Posterior cingulate gyrus (tissue), 11 donors: Measurements from ENCODE around the gene LYRM7.
"Not testable (repeated sequence)": the region's sequence is repeated elsewhere in the genome, so short reads cannot be mapped to it uniquely, and the experiment has no call there.

Source experiments
- DNase-seq, 10 donors: peaks; one replicate each; pipeline versions ENCODE4 v3.0.0 to v3.0.0-alpha.2; 2020 to 2021; ENCODE audit warnings: mixed read lengths in 3 of 10
- intact Hi-C: fragments of 100-400 bp; cut with DNase I; formaldehyde crosslinking; loops from one replicate; pipeline ENCODE4 v1.15.1; 2023

The LYRM7 gene

DNA sequence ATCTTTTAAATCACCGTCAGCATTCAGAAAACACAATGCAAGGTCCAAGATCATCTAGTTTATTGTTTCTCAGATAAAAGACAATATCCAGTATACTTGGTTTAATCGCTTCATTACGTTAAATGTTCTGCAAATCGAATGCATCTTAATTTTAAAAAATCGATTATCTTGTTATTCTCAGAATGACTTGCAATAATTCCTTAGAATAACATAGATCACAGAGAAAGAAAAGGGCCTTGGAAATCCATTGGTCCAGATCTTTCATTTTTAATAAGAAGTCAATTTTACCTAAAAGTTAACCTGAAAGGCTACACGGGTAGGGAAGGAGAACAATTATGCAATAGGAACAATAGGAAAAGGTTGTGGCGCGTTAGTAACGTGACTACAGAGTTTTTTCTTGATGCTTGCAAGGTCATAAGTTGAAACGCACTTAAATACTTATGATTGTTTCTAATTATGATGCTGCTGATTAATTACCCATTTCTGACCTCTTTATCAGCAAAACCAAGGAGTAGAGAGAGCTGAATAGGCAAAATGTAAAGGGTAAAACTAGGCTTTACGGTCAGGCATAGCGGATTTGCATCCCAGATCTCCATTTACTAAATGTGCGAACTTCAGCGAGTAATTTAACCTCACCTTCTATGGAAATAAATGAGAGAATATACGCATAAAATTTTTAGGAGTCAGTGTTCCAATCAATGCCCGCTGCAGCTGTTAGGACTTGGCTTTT, 769 bp upstream of the LYRM7 start:
- intact Hi-C loops = no loop called here
- no peak for DNase-seq

DNA sequence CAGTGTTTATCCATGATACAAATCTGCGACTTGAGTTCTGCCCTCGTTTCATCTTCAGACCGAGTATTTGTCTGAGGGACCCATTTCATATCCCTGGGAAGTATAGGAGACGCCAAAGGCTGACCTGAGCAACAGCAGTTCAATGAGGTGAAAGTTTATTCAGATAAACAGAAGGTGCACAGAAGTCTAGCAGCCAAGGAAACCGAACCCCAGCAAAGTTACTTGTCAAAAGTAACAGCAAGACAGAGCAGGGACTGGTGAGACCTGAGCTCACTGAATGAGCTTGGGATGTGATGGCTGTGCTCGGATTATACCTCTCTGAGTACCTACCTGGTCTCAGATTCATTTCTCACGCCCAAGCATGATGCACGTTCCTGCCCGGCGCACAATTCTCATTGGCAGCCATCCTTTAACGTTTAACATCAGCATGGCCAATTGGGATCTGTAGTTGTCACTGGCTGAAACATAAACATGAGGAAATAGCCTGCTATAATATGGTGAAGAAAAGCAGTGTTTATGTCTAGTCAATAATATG, 599 bp downstream of the LYRM7 start:
- no peak for DNase-seq
- intact Hi-C loops = loop anchor here (1.0 kb wide), 1 partner anchor 246 kb away; no protein-coding TSS in a partner anchor

DNA sequence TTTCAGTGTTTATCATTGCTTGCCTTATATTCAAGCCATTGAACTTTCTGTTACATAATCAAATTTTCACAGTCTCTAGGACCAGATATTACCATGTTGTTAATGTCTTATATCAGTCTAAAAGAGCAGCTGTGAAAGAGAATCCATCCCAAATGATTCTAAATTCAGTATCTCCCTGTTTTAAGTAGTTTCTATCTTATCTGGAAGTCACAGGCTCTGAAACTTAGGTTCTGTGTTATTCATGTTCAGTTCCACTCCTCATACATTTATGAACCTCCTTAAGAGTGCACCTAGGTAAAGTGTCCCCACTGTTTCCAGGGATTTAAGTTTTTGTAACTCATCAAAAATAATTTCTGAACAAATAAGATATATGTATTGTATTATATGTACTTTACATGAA, 9.7 kb downstream of the LYRM7 start:
- no peak for DNase-seq
- intact Hi-C loops = no loop called here

DNA sequence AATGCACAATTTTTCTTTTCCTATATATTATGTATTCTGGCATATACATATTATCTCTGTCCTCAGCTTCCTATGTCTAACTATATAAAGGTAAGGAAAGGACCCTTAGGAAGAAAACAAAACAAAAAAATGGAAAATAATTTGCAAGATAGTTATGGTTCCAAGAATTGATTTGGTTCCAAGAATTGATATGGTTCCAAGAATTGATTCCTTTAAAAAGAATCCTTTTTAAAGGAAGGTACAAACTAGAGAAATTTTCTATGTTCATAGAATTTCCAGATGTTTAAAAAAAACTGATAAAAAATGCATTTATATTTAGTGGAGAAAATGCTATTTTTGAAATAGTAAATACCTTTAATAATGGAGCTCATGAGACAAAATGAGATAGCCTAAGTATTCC, 12.1 kb downstream of the LYRM7 start:
- intact Hi-C loops = no loop called here
- DNase-seq = no peak

DNA sequence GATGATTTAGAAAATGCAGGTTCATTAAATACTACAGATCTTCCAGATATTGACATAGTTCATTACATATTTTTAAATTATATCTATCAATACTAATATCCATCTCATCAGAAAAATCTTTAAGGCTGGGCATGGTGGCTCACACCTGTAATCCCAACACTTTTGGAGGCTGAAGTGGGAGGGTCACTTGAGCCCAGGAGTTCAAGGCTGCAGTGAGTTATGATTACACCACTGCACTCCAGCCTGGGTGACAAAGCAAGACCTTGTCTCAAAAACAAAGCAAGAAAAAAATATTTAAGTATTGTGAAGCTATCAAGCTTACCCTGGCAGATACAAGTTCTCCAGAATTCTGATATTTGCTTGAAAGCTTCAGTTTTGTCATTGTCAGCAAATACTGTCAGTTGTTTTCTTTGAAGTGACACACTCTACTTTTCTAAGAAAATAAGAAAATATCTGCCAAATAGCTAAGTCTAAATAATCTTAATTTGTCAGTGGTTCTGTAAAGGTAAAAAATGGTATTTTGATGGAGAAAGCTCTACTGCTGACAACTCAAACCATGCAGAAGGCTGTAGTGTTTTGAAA, 14.9 kb downstream of the LYRM7 start:
- no peak for DNase-seq
- intact Hi-C loops = no loop called here

DNA sequence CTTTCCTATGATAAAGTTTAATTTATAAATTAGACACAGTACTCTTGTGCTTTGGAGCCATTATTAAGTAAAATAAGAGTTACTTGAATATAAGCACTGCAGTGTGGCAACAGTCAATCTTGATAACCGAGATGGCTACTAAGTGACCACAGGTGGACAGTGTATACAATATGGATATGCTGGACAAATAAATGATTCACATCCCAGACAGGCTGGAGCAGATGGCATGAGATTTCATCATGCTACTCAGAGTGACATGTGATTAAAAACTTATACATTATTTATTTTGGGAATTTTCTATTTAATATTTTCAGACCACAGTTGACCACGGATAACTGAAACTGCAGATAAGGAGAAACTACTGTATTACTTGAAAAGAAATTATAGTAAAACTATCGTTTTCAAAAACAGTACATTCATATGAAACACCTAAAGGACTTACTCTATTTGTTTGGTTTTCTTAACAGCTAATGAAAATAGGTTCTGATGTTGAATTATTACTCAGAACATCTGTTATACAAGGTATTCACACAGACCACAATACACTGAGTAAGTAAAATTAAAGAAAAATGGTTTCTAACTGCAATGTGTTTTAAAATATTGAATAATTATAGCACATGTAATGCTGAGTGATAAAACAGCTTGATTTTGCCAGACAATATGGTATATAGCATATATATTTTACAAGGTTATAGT, 16.0 kb downstream of the LYRM7 start:
- DNase-seq = no peak
- intact Hi-C loops = no loop called here

DNA sequence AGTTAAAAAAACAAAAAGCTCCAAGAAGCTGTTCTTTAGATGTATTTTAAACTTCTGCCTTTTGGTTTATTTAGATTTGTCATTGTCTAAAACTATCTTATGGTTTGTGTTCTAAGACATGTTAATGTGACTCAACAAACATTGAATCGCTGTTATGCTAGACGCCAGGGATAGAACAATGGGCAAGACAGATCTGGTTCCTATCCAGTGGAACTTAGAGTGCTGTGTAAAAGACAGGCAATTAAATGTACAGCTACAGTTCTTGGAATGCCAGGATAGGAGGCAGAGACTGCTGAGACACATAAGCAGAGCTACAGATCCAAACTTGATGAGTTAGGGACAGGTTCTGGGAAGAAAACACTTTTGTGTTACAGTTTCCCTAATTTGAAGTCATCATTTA, 22.4 kb downstream of the LYRM7 start:
- intact Hi-C loops = no loop called here
- DNase-seq = no peak

DNA sequence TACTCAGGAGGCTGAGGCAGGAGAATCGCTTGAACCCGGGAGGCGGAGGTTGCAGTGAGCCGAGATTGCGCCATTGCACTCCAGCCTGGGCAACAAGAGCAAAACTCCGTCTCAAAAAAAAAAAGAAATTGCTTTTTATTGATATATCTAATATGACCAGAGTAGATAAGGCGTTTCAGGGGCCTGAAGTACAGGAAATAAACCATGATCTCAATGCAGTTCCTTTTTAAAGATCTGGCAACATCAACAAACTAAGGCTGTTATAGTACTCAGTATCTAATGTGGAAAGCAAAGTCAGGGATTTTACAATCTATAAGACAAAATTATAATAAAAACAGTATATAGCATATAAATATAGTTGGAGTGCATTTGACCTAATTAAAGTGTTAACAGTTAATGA, 23.2 kb downstream of the LYRM7 start:
- intact Hi-C loops = not testable (repeated sequence)

GRCh38 chr5:131194725-131195124, 24.0 kb downstream of the LYRM7 start:
- no peak for DNase-seq
- intact Hi-C loops = no loop called here

More for the DNA sequence above, 23.2 kb downstream of the LYRM7 start:
- DNase-seq = not testable (repeated sequence)

- intact Hi-C loops = no loop called here
- DNase-seq = no peak
Observed at GRCh38 chr5:131195696-131196095, 25.0 kb downstream of the LYRM7 start.

DNA sequence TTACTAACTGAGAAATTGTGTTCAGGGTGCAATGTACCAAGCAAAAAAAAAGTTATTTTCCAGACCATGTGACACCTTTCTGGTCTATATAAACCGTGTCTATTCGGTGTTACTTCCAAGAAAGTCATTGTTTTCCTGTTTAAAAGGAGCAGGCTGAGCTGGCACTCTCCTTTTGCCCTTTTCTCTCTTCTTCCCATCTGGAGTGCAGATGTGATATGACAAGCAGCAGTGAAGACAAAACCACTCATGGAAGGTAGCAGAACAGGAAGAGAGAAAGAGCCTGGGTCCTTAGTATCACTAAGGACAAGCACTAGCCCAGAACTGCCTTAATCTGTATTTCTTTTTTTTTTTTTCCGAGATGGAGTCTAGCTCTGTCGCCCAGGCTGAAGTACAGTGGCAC, 25.6 kb downstream of the LYRM7 start:
- intact Hi-C loops = no loop called here

DNA sequence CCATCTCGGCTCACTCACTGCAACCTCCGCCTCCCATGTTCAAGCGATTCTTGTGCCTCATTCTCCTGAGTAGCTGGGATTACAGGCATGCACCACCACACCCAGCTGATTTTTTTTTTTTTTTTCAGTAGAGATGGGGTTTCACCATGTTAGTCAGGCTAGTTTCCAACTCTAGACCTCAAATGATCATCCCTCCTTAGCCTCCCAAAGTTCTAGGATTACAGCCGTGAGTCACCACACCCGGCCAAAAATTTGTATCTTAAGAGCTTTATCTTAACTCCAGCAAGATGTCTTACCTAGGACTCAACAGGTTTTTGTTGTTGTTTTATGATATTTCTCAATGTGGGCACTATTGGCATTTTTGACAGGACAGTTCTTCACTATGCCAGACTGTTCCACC, 27.9 kb downstream of the LYRM7 start:
- intact Hi-C loops = no loop called here
- no peak for DNase-seq

More for the DNA sequence above, 25.6 kb downstream of the LYRM7 start:
- DNase-seq = no peak

DNA sequence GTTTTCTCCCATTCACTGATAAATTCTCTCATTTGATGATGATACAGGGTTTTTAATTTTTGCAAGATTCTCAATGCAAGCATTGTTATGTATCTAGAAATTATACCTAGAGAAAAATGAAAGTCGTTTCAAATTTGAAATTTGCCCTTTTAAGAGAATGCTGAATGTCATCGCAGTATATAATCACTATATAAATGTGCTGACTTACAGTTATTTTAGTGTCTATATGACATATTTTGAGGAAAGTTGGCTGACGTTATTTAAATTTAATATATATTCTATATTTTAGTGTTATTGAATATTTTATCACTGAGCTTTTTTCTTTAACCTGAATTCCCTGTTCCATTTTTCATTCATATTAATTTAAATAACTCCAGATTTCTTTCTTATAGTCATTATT, 29.8 kb downstream of the LYRM7 start:
- DNase-seq = no peak
- intact Hi-C loops = no loop called here

- no peak for DNase-seq
- intact Hi-C loops = no loop called here
Observed at GRCh38 chr5:131204964-131205363, 34.2 kb downstream of the LYRM7 start.

GRCh38 chr5:131206061-131206460, 35.3 kb downstream of the LYRM7 start:
- no peak for DNase-seq
- intact Hi-C loops = no loop called here

- no peak for DNase-seq
- intact Hi-C loops = no loop called here
Observed at GRCh38 chr5:131206772-131207171, 36.0 kb downstream of the LYRM7 start.

- no peak for DNase-seq
- intact Hi-C loops = no loop called here
Observed at GRCh38 chr5:131209175-131209505, 38.4 kb downstream of the LYRM7 start.

DNA sequence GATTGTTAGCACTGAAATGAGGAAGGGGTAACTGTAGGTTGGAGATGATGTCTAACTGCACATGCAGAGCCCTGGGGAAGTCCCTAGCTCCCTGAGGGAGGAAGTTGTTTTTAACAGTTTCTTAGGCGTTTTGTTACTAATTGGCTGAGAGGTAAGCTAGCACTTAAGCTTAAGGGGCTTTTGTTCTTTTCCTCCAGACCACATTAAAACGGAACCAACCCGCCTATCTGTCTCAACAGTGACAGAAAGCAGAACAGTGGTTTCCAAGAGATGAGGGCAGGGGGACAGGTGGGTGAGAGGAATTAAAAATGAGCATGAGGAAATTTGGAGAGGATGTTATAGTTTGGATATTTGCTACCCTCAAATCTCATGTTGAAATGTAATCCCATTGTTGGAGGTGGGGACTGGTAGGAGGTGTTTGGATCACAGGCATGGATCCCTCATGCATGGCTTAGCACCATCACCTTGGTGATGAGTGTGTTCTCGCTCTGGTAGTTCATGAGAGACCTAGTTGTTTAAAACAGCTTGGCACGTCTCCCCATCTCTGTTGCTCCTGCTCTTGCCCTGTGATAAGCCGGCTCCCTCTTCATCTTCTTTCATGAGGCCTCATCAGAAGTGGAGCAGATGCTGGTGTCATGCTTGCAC, 38.9 kb downstream of the LYRM7 start:
- no peak for DNase-seq
- intact Hi-C loops = no loop called here

- DNase-seq = no peak
- intact Hi-C loops = no loop called here
Observed at GRCh38 chr5:131210151-131210510, 39.4 kb downstream of the LYRM7 start.

GRCh38 chr5:131211669-131212068, 40.9 kb downstream of the LYRM7 start:
- DNase-seq = no peak
- intact Hi-C loops = no loop called here

DNA sequence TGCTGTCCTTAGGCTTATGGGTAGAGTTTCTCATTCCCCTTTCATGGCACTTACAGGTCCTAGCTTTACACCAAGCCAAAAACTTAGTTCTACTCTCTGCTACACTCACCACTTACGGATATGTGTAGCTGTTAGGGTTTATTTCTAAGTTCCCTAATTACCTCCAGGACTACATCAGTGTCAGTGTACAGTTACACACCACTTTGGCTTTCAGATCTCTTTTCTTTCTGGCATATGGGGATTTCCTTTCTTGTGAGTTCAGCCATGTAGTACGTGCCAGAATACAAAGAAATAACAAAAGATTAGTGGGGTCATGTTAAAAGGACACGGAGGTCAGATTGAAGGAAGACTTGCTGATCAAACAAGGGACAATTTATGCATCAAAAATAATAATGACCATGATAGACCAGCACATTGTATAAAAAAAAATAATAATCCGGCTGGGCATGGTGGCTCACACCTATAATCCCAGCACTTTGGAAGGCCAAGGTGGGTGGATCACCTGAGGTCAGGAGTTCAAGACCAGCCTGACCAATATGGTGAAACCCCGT, 41.8 kb downstream of the LYRM7 start:
- DNase-seq = no peak
- intact Hi-C loops = no loop called here
